Cardiac muscle cell (in vitro differentiated cells and primary cell): ENCODE results near the gene KRTAP20-3. TPM values are rescaled to one million over a fixed set of nuclear protein-coding genes. Genes with fewer than 3 reads are reported as not detected.

Experiments
- DNase-seq, 2 donors: peaks; one replicate each; pipeline versions ENCODE4 v3.0.0 to v3.0.0-alpha.2; 2010 to 2017; ENCODE audit warnings: low read depth in 1 of 2, low spot score in 1 of 2
- H3K27ac ChIP-seq: fragments of 200-600 bp; sonication (generic); 2 replicates; pipeline ENCODE4 v1.5.1; 2016
- H3K27me3 ChIP-seq: fragments of 200-600 bp; sonication (generic); 2 replicates; pipeline ENCODE4 v1.6.0; 2016; ENCODE audit warnings: control low read depth
- H3K36me3 ChIP-seq: fragments of 200-600 bp; sonication (generic); 2 replicates; pipeline ENCODE4 v1.5.1; 2016; ENCODE audit warnings: control low read depth
- H3K4me1 ChIP-seq: fragments of 200-600 bp; sonication (generic); 2 replicates; pipeline ENCODE4 v1.8.1; 2017; ENCODE audit warnings: low read depth, mild to moderate bottlenecking, mixed run types
- H3K4me3 ChIP-seq: fragments of 200-600 bp; sonication (generic); 2 replicates; pipeline ENCODE4 v1.5.1; 2016; ENCODE audit warnings: mild to moderate bottlenecking
- H3K9me3 ChIP-seq: fragments of 200-600 bp; sonication (generic); 2 replicates; pipeline ENCODE4 v1.5.1; 2017; ENCODE audit warnings: low read depth, mild to moderate bottlenecking, control low read depth
- CTCF ChIP-seq: IDR thresholded peaks from 2 replicates; pipeline ENCODE4 v1.5.1; 2012; ENCODE audit warnings: low read depth, mild to moderate bottlenecking, low read length
- polyA plus RNA-seq: library from polyadenylated mRNA; unstranded; fragments of >200 nt; fragmentation: Nextera tagmentation; extraction: Ambion mirVana; gene quantifications from 2 replicates; pipeline ENCODE4 v1.2.1, GENCODE V29; 2016
- total RNA-seq: library from RNA; depleted of rRNA; stranded (reverse); fragments of >200 nt; gene quantifications from 2 replicates; pipeline ENCODE4 v1.2.3, GENCODE V29; 2016

KRTAP20-3 gene
- total and polyA plus RNA-seq, 2 experiments from 2014 or later = not detected

GRCh38 chr21:30613836-30614235, 28.8 kb upstream of the KRTAP20-3 start, which contains the start of gene KRTAP6-1:
TSS of gene KRTAP6-1 (minus strand) at chr21:30613930. CDS start at chr21:30613904, 26 bp downstream.
- no peaks in the 10 kb centered on the region for H3K4me1 ChIP-seq
- TF ChIP-seq CTCF = no peak
- H3K9me3 ChIP-seq = no peaks in the 10 kb centered on the region
- no peaks in the 10 kb centered on the region for H3K36me3 ChIP-seq
- H3K4me3 ChIP-seq = no peak within 1 kb of the TSS
- H3K27ac ChIP-seq = no peak within 1 kb of the TSS
- DNase-seq = no peak
- H3K27me3 ChIP-seq = no peaks in the 10 kb centered on the region

GRCh38 chr21:30615199-30615598, 27.5 kb upstream of the KRTAP20-3 start:
- Histone ChIP-seq H3K4me1 (no peaks in the 10 kb centered on the region), H3K27ac (no peak overlapping the region), H3K4me3 (no peak overlapping the region), H3K27me3 (no peaks in the 10 kb centered on the region), H3K9me3 (no peaks in the 10 kb centered on the region), H3K36me3 (no peaks in the 10 kb centered on the region)
- no peak for DNase-seq
- no peak for TF ChIP-seq CTCF

- Histone ChIP-seq H3K27ac (no peak within 1 kb of the TSS), H3K9me3 (no peaks in the 10 kb centered on the region), H3K27me3 (no peaks in the 10 kb centered on the region), H3K36me3 (no peaks in the 10 kb centered on the region), H3K4me3 (no peak within 1 kb of the TSS), H3K4me1 (no peaks in the 10 kb centered on the region)
- no peak for TF ChIP-seq CTCF
- no peak for DNase-seq
Observed at GRCh38 chr21:30616125-30616524, 26.5 kb upstream of the KRTAP20-3 start, which contains the start of gene KRTAP20-1. TSS of gene KRTAP20-1 (plus strand) at chr21:30616425. CDS start at chr21:30616455, 30 bp downstream.

GRCh38 chr21:30620080-30620479, 22.6 kb upstream of the KRTAP20-3 start:
- Histone ChIP-seq H3K27me3 (no peaks in the 10 kb centered on the region), H3K27ac (no peak overlapping the region), H3K9me3 (no peaks in the 10 kb centered on the region), H3K4me1 (no peaks in the 10 kb centered on the region), H3K4me3 (no peak overlapping the region), H3K36me3 (no peaks in the 10 kb centered on the region)
- no peak for DNase-seq
- no peak for TF ChIP-seq CTCF

GRCh38 chr21:30620522-30620921, 22.1 kb upstream of the KRTAP20-3 start, which contains the start of gene KRTAP20-4:
TSS of gene KRTAP20-4 (plus strand) at chr21:30620627.
- no peak within 1 kb of the TSS for H3K27ac ChIP-seq
- H3K36me3 ChIP-seq = no peaks in the 10 kb centered on the region
- H3K4me3 ChIP-seq = no peak within 1 kb of the TSS
- no peak for TF ChIP-seq CTCF
- no peaks in the 10 kb centered on the region for H3K4me1 ChIP-seq
- no peak for DNase-seq
- H3K27me3 ChIP-seq = no peaks in the 10 kb centered on the region
- no peaks in the 10 kb centered on the region for H3K9me3 ChIP-seq
